HG03432 (cell line): Measurements from ENCODE around the gene SNAPIN.

Experiments used
- ATAC-seq: cut with Tn5 transposase; IDR thresholded peaks from one replicate; pipeline ENCODE4 v1.9.1; 2021; ENCODE audit warnings: mild to moderate bottlenecking, moderate library complexity; ENCODE audit not compliant: unreplicated experiment

SNAPIN gene

GRCh38 chr1:153673511-153673910 is 15.0 kb downstream of the SNAPIN start:
- ATAC-seq = no peak

GRCh38 chr1:153677718-153678518 is 19.4 kb downstream of the SNAPIN start:
- no peak for ATAC-seq

- ATAC-seq = no peak
Observed at GRCh38 chr1:153678519-153679336, 20.2 kb downstream of the SNAPIN start, which contains the start of gene NPR1. Gene NPR1 (plus strand): TSS chr1:153678688. CDS start chr1:153679109, 421 bp downstream.

GRCh38 chr1:153679337-153680119 is 21.0 kb downstream of the SNAPIN start:
- ATAC-seq = no peak

GRCh38 chr1:153680120-153680403 is 21.6 kb downstream of the SNAPIN start:
- no peak for ATAC-seq

GRCh38 chr1:153682730-153683129 is 24.2 kb downstream of the SNAPIN start:
- ATAC-seq = no peak

GRCh38 chr1:153683854-153684253 is 25.4 kb downstream of the SNAPIN start:
- ATAC-seq = no peak

GRCh38 chr1:153684892-153685291 is 26.4 kb downstream of the SNAPIN start:
- ATAC-seq = no peak

- no peak for ATAC-seq
Observed at GRCh38 chr1:153685544-153686340, 27.2 kb downstream of the SNAPIN start.

GRCh38 chr1:153687346-153688125 is 29.0 kb downstream of the SNAPIN start:
- ATAC-seq = no peak

- ATAC-seq = no peak
Observed at GRCh38 chr1:153688276-153688675, 29.8 kb downstream of the SNAPIN start.

GRCh38 chr1:153688736-153689328 is 30.3 kb downstream of the SNAPIN start:
- ATAC-seq = no peak

GRCh38 chr1:153693466-153693865 is 35.0 kb downstream of the SNAPIN start:
- ATAC-seq = no peak

GRCh38 chr1:153696741-153697140 is 38.2 kb downstream of the SNAPIN start:
- no peak for ATAC-seq

- ATAC-seq = no peak
Observed at GRCh38 chr1:153697191-153698019, 38.9 kb downstream of the SNAPIN start.

- no peak for ATAC-seq
Observed at GRCh38 chr1:153698020-153698922, 39.8 kb downstream of the SNAPIN start.

GRCh38 chr1:153698923-153699714 is 40.6 kb downstream of the SNAPIN start:
- no peak for ATAC-seq
